Prostate gland (tissue), 2 donors: Measurements from ENCODE around the gene PIGA.

ENCODE experiments used
- CTCF ChIP-seq, 4 experiments: fragments of 200-600 bp in 2 of 4; fragments of 450-650 bp in 2 of 4; sonication (generic) in 2 of 4; IDR thresholded peaks; 1 replicate in 3 of 4; 2 replicates in 1 of 4; pipeline ENCODE4 v1.5.1; 2016 to 2019; ENCODE audit warnings: antibody characterized with exemption in 4 of 4, mild to moderate bottlenecking in 2 of 4, moderate library complexity in 2 of 4
- POLR2A ChIP-seq: fragments of 450-650 bp; IDR thresholded peaks from one replicate; pipeline ENCODE4 v1.6.1; 2016; ENCODE audit warnings: antibody characterized with exemption, mild to moderate bottlenecking

GRCh38 chrX:15298201-15298600 lies 37.1 kb downstream of the PIGA start:
- no peak for TF ChIP-seq CTCF (IDR thresholded peaks at IDR 0.05)
- no peak for TF ChIP-seq POLR2A
